GM23248 (cell line): ENCODE data around the gene MOV10L1.

Source experiments
- EZH2 ChIP-seq: fragments of 200-600 bp; sonication (generic); IDR thresholded peaks from 2 replicates; pipeline ENCODE4 v1.6.1; 2018; ENCODE audit warnings: antibody characterized with exemption, mild to moderate bottlenecking; ENCODE audit not compliant: insufficient read depth, poor library complexity, severe bottlenecking
- EZH2phosphoT487 ChIP-seq: fragments of 200-600 bp; sonication (generic); IDR thresholded peaks from 2 replicates; pipeline ENCODE4 v1.6.1; 2018; ENCODE audit warnings: antibody characterized with exemption, moderate library complexity, mild to moderate bottlenecking, low read depth; ENCODE audit not compliant: insufficient read depth

DNA sequence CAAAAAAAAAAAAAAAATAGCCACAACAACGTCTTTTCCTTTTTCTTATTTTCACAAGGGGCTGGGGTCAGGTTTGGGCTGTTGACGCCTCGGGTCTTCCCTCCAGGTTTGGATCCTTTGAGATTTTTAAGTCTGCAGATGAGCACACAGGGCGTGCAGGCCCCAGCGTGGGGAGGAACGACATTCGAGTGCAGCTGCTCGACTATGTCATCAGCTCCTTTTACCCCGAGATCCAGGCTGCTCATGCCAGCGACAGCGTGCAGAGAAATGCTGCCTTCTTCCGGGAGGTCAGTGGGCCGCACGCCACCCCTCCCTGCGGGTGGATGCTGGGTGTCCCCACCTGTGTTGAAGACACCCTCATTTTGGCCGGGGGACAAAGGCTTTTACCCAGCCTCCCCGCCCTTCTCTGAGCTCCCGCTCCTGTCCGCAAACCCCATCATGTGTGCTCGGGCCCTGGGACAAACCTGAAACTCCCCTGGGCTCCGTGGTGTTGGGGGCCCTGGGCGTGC lies 118.7 kb downstream of the MOV10L1 start:
- TF ChIP-seq EZH2, result no peak
- TF ChIP-seq EZH2phosphoT487, result no peak
